Measurements from ENCODE around the gene CD207.
"Not testable (repeated sequence)": the region's sequence is repeated elsewhere in the genome, so short reads cannot be mapped to it uniquely, and the experiment has no call there.

The CD207 gene
- 0 reads per million in 4 donors for total RNA-seq

DNA sequence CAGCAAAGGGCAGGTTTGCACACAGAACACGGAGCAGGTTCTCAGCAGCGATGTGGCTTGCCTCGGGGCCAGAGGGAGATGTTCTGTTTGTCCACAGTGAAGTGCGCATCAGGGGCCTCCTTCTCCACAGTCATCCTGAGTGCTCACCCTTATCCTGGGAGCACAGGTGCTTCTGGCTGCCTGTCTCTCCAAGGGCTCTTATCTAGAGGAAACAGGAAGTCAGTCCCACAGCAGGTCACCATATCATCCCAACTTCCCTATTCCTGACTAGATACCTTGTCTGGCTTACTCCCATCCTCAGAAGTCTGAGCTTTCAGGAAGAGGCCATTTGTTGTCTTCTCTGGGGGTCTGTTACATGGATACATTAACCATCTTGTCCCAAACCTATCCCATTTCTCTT, at the start of gene CD207:
Gene CD207 (minus strand): TSS at position 174 of the 400 bp plus-strand sequence. CDS start 40 bp downstream, at position 134.
- DNase-seq = no peak

DNA sequence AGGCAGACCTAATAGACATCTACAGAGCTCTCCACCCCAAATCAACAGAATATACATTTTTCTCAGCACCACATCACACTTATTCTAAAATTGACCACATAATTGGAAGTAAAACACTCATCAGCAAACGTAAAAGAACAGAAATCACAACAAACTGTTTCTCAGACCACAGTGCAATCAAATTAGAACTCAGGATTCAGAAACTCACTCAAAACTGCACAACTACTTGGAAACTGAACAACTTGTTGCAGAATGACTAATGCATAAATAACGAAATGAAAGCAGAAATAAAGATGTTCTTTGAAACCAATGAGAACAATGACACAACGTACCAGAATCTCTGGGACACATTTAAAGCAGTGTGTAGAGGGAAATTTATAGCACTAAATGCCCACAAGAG, 42.9 kb upstream of the CD207 start:
- peak in 1 of 5 donors; percentile 69 for DNase-seq

DNA sequence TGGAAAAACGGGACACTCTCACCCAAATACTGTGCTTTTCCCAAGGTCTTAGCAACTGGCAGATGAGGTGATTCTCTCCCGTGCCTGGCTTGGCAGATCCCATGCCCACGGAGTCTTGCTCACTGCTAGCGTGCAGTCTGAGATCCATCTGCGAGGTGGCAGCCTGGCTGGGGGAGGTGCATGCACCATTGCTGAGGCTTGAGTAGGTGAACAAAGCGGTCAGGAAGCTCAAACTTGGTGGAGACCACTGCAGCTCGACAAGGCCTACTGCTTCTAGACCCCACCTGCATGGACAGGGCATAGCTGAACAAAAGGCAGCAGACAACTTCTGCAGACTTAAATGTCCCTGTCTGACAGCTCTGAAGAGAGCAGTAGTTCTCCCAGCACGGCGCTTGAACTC, 40.5 kb upstream of the CD207 start:
- not testable (repeated sequence) for DNase-seq

DNA sequence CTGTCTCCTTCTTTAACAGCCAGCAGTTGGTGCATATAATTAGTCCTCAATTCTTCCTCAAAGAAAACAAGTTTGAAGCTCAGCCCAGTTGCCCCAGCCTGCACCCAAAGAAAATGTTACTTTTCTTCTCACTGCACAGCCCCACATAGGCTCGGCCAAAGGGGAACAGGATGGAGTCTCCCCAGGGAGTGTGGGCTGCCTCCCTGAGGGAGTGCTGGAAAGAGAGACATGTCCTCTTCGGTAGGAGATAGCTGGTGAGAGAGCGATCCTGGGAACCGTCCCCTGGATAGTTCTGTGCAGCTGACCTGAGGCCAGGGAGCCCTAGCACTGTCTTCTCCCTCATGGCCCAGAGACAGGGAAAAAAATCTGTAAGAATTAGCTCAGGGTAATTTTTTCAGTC, 37.9 kb upstream of the CD207 start:
- DNase-seq = no peak

DNA sequence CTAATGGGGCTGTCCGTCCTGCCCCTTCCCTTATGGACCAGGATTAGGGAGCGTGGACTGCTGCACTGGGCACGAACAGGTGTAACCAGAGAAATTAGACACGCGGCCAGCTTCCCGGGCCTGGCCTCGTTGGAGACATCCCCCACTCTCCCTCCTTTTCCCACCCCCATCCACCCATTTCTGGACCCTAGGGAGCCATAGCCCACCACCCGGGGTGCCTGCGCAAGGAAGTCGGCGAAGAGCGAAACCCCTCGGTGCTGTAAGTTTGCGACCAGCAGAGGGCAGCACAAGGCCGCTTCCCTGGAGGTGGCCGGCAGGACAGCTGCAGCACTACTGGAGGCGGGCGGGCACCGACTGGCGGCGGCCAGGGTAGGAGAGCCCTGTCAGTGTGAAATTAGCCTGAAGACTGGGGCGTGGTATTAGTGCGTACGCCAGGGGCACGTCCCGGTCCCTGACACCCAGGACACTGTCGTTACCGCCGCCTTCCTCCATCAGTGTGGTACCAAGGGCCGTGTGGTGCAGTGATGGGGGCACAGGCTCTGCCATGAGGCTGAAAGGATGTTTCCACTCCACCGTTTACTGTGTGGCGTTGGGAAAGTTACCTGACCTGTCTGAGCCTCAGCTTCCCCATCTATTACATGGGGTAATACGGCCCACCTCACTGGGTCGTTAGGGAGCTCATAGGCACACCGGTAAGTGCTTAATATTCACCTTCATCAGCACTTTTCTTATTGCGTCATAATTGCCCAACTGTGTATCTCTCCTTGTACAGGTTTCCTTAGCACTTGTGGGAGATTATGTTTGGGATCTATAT, 36.0 kb upstream of the CD207 start:
- peak; percentile 39 to 83 (median 64) for DNase-seq

DNA sequence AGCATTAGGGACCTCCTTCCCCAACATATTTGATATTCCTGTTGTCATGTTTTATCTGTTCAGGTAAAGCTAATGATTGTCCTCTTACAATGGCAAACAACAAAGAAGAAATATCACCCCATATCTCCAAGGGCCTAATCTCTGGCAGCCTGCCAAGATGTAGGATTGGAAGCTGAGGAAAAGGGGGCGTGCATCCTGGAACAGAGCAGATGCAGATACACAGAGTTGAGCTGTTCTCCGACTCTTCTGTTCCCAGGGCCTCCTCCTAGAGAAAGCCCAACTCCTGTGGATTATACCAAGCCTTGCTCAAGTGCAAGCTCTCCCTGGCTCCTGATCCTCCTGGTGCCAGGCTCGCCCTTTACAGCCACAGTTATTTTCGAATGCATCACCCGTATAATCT, 35.2 kb upstream of the CD207 start:
- DNase-seq = no peak

DNA sequence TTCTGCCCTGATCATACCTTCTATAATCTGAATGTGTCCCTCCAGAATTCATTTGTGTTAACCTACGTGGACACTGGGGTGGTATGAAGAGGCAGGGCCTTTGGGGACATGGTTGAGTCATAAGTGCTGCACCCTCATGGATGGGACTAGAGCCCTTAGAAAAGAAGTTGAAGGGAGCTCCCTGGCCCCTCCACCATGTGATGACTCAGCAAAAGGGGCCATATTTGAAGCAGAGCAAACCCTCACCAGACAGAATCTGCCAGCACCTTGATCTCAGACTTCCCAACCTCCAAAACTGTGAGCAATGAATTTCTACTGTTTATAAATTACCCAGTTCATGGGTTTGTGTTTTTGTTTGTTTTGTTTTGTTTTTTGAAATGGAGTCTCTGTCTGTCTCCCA, 33.4 kb upstream of the CD207 start:
- DNase-seq = no peak

DNA sequence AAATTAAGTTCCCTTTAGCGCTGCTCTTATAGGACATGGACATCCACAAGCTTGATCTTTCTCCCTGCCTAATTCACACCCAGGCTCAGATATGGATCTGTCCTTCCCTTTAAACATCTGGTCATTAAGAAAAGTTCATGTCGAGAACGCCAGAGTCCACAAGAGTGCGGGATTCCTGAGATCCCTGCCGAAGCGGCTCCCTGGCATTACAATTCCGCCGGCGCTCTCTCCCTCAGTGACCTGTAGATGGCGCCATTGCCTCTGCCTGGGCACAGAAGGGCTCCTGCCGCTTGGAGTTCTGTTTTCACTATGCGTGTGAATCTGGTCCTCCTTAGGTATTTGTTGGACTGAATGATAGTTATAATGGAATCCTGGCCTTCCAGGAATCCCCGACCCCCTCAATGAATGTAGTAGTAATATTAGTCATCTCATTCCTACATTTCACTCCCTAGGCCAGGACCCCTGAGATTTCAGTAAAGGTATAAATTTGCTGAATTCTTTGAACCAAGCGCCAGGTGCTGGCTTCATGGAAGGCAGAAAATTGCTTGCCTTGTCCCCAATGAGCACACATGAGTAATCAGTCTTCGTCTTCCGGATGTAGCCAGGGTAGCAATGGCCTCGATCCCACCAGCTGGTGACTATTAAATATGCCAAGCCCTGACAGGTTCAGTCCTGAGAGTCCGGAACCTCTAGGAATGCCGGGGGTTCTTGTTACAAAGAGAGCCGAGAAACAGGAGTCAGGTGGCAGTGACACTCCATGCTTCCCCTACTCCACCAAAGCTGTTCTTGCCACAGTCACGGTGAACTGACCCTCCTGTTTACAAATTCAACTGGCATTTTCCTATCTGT, 26.4 kb upstream of the CD207 start:
- peak; percentile 20 to 65 (median 51) for DNase-seq

DNA sequence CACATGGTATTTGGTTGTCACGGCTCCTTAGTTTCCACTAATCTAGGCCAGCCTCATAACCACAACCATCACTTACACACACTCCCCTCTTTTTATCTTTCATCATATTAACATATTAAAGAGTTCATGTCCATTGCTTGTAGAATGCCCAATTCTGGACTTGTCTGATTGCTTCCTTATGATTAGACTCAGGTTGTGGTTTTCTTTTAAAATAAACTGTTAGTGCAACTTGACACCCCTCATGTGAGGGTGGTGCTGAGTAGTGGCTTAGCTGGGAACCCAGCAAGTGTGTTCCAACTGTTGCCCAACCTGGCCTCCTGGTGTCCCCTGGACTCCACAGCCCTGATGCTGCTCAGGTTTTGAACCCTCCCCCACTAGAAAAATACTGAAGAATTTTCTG, 20.1 kb upstream of the CD207 start:
- no peak for DNase-seq

DNA sequence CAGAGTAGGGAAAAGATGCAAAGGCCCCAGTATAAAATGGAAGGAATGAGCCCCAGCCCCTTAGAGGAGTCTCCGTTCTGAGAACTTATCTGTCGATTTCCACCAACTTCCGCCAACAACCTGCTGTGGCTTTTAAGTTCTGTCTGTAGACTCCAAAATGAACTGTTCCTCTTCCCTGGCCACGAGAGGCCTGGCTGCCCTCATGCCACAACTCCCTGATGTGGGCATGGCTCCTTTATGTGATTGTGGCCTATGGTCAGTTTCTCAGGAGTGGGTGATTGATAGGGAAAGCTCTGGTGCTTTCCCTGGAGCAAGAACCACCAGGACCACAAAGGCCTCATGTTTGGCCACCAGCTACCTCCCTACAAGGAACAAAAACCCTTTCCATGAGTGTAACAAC, 18.8 kb upstream of the CD207 start:
- no peak for DNase-seq

DNA sequence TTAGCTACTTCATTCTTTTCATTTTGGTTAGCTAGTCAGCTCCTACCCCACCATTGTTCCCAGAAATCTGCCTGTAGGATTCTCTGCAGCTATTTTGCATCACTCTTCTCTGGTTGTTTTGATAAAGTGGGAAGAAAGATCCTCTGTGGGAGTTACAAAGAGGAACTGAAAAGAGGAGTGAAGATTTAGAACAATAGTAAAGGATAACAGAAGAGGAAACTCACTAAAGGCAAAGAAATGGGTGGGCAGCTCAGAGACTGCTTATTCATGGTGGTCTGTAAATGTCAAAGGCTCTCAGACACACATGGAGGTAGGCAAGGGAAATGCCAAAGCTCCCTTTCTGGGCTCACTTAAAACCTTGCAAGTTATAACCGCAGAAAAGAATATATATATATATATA, 17.2 kb upstream of the CD207 start:
- DNase-seq = no peak

DNA sequence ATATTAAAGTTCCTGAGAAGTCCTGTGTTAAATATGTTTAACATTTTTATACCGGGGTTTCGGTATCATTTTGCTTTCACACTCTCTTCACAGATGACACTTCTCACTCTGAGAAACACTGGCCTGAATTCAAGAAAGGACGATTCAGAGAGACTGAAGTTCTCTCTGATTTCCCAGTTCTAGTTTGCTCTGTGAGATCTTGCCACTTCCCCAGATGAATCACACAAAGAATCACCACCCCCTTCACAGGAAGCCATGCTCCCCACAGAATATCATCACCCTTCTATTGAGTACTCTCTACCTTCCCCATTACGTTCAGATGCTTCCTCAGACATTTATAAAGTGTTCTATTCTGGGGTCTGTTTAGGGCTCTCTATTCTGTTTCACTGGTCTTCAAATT, 16.1 kb upstream of the CD207 start:
- peak in 1 of 5 donors; percentile 81 for DNase-seq

DNA sequence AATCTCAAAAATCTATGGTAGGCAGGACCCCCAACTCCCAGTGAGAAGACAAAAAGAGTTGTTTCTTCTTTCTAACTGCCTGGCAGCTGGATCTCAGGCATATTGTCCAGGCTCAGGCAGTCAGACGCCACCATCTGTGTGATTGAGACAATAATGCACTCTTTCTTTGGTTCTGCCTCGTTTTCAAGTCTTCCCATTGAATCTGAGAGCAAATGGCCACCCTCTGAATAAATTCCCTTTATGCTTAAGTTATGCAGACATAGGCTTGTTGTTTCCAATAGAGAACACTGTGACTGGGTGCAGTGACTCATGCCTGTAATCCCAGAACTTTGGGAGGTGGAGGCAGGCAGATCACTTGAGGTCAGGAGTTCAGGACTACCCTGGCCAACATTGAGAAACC, 15.3 kb upstream of the CD207 start:
- DNase-seq = no peak

DNA sequence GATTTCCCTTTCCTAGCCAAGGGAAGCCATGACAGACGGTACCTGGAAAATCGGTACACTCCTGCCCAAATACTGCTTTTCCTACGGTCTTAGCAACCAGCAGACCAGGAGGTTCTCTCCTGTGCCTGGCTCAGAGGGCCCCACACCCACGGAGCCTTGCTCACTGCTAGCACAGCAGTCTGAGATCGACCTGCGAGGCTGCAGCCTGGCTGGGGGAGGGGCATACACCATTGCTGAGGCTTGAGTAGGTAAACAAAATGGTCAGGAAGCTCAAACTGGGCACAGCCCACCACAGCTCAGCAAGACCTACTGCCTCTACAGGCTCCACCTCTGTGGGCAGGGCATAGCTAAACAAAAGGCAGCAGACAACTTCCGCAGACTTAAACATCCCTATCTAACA, 6.8 kb upstream of the CD207 start:
- DNase-seq = no peak

DNA sequence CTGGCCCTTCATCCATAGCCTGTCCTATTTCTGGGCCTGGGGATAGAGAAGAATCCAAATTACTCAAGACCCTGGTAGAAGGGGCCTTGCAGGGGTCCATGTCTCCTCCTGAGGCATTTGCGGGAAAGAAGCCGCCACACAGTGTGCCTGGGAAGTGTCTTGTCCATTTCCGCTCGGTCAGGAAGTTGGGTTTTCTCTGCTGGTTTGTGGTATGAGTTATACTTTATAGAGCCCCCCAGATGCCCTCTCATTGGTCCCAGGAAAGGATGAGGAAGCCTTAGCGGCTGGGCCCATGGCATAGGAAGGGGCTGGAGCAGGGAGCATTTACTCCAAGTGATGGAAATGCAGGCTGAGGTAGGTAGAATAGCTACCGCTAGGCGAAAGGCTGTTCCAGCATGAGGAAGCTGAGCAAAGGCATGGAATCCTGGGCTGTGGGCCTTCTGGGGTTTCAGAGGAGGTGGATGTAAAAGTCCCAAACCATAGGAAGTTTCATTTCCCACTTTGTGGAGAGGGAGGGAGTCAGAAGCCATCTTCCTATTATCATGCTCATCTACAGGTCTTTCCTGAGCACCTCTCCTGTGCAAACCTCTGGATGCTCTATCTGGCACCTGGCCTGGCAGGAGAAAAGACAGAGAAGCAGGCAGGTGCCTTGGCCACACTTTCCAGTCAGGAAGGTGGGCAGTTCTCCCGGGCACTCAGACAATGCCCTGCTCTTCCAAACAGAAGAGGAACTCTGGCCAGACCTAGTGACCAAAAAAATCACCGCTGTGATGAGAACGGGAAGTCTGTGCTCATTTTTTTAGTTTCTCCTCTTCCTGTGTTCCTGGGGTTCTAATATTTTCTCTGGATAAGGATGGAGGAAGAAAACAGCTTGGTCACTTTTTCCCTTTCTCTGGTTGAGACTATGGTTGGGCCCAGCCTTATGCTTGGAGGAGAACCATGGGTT, 2.6 kb upstream of the CD207 start:
- DNase-seq = no peak

DNA sequence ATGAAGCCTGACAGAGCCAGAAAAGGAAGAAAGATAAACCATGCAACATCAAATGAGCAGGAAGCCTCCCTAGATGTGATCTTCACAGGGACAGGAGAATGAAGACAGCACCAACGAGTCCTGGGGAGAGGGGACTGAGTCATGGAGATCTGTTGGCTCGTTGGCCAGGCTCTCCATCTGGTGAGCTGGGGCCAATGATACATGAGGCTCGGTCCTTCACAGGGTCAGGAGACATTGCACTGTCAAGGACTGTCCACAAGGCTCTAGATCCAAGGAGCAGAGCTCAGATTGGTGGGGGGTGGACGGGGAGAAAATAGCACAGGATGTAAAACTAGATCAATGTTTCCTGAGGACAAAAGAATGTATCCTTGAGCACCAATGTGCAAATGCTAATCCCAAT, 735 bp downstream of the CD207 start:
- no peak for DNase-seq

DNA sequence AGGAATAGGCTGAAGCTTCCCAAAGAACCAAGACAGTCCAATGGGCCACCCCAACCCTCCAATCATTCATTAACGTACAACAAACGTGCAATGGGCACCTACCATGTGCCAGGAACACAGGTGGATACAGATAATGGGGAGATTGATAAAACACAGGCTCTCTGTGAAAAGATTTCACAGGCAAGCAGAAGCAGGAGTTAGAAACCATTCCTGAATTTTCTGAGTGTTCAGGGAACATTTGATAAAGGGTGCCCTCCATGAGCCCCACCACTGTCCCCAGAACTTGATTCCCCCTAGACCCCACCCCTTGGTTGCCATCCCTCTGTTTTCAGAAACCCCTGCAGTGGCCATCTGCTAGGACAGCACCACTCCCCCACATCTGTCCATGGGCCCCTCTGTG, 1.5 kb downstream of the CD207 start:
- DNase-seq = no peak

DNA sequence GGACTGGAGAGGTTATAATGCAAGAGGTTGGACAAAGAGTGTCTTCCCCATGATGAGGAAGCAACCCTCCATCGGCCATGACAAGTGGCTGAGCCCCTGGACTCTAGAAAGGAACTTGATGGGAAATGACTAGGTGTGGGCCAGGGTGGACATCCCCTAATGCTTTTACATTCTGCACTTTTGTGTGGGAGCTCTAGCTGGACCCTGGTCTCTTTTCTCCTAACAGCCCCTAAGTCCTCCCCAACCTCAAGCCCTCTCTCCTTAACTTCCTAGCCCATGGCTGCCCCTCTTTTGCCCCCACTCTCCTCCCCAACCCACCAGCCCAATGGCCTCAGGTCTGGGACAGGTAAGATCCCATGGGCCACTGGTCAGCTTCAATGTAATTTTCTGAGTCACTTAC, 2.4 kb downstream of the CD207 start:
- DNase-seq = no peak

DNA sequence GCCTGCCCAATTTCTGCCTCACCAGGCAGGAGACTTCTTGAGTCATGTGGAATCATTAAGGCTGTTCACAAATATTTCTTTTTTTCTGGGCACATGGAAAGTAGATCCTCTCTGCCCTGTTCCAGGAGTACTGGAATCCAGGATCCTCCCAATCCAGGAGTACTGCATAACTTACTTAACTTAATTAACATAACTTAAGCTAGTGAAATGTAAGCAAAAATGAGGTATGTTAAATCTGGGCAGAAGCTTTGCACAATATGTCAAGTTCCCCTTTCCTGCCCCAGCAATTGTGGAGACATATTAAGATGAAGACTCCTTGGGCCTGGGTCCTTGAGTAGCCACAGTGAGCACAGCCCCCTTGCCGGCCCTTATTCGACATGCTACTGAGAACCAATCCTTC, 3.2 kb downstream of the CD207 start:
- no peak for DNase-seq

DNA sequence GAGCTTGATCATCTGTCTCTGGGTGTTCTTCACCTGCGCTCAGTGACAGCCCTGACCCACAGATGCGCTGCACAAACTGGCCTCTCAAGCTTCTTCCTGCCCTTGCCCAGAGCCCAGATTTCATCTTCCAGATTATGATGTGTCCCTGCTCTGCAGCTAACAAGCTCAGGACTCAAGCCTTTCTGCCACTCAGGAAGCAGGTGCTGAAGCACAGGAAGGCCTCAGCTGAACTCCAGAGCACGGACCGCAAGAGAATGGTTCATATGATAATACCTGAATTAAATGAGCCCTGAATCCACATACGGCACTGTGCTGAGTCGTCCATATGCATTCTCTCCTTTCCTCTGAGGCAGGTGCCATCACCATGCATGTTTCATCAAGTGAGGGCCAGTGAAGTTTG, 3.8 kb downstream of the CD207 start:
- no peak for DNase-seq

DNA sequence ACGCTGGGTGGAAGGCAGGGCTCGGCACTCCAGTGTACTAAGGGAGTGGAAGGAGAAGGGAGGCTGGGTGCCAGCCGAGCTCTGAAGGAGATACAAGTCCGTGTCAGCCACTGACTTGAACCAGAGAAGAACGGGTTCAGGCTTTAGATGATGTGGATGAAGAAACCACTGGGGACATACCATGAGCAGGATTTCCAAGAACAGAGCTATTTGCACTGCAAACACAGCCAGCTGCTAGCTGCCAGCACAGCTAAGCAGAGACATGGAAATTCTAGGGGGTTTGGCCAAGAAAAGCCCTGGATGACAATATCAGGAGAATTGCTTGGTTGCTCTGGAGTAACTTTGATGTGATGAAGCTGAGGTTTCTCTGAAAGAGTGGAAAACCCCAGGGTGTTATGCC, 5.2 kb downstream of the CD207 start:
- DNase-seq = no peak

DNA sequence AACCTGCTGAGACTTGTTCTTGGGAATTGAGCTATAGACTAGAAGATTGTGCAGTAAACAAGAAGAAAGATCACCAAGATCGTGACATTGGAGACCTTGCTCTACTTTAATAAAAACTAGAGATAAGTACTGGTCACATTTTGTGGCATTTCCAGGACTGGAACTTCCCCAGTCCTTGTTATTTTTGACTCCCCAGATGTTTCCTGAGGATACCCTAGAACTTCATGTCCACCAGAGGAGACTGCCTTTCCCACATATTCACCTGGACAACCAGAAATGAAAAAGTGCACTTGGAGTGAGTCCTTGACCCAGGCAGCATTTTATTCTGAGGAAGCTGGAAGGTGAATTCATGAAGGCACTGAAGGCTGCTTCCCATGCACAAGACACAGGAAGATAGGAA, 5.7 kb downstream of the CD207 start:
- DNase-seq = no peak
